GM12878 (cell line): ENCODE data around the gene BLOC1S2. TPM values are rescaled to one million over a fixed set of nuclear protein-coding genes. Genes with fewer than 3 reads are reported as not detected.

ENCODE experiments used
- ATAC-seq: fragments of 200-7000 bp; cut with Tn5 transposase; 3 replicates; pipeline ENCODE4 v1.9.1; 2020; ENCODE audit warnings: mild to moderate bottlenecking, moderate library complexity
- BruUV-seq: library from RNA; stranded (reverse); fragments of 400-500 nt; replicated peaks from 2 replicates; lab custom pipeline; 2021; lab: Mats Ljungman, UMichigan
- CTCF ChIA-PET: fragments of 300-600 bp; sonication (Branson Sonifier 250); formaldehyde crosslinking; extraction: SDS; loops from one replicate; lab custom pipeline; 2021; ENCODE audit warnings: inconsistent platforms; lab: Yijun Ruan, JAX
- POLR2A ChIA-PET: fragments of 350-600 bp; formaldehyde crosslinking; extraction: SDS; loops from one replicate; lab custom pipeline; 2021; ENCODE audit warnings: inconsistent platforms; lab: Charles Lee
- RAD21 ChIA-PET: fragments of 300-600 bp; sonication (Branson Sonifier 250); formaldehyde crosslinking; loops from one replicate; lab custom pipeline; 2023; ENCODE audit warnings: antibody characterized with exemption; ENCODE audit not compliant: unreplicated experiment; lab: Charles Lee
- SMC1A ChIA-PET: fragments of 300-600 bp; sonication (Branson Sonifier 250); formaldehyde crosslinking; loops from one replicate; lab custom pipeline; 2023; ENCODE audit not compliant: unreplicated experiment, uncharacterized antibody; lab: Charles Lee
- DNase-seq: peaks from one replicate; pipeline ENCODE4 v3.0.0-alpha.2; 2011; ENCODE audit warnings: low read depth, low spot score
- FAIRE-seq: peaks from 3 replicates; lab custom pipeline; 2011; peaks lifted over from hg19 to GRCh38; lab: Jason Lieb, UNC
- H2AFZ ChIP-seq: 2 replicates; pipeline ENCODE4 v1.6.0; 2011; ENCODE audit warnings: low read depth, low read length, control low read depth; ENCODE audit not compliant: control insufficient read depth
- H3K27ac ChIP-seq: 2 replicates; pipeline ENCODE4 v1.5.1; 2011; ENCODE audit warnings: control low read depth; ENCODE audit not compliant: control insufficient read depth, insufficient read depth
- H3K27me3 ChIP-seq, 2 experiments: replicated peaks in 1 of 2; 2 replicates each; pipeline versions ENCODE4 v1.6.0 to v1.6.1; 2011; ENCODE audit warnings: low read length in 1 of 2; ENCODE audit not compliant: control insufficient read depth in 2 of 2, insufficient read depth in 2 of 2
- H3K36me3 ChIP-seq, 2 experiments: 2 replicates each; pipeline ENCODE4 v1.5.1; 2011; ENCODE audit warnings: low read length in 1 of 2; ENCODE audit not compliant: control insufficient read depth in 2 of 2, insufficient read depth in 2 of 2
- H3K4me1 ChIP-seq: 2 replicates; pipeline ENCODE4 v1.6.1; 2011; ENCODE audit warnings: mild to moderate bottlenecking, low read length, moderate library complexity, mixed read lengths; ENCODE audit not compliant: control insufficient read depth, insufficient read depth
- H3K4me2 ChIP-seq: 2 replicates; pipeline ENCODE4 v1.6.0; 2011; ENCODE audit warnings: control low read depth; ENCODE audit not compliant: control insufficient read depth, insufficient read depth
- H3K4me3 ChIP-seq: fragments of 200-600 bp; sonication (generic); 2 replicates; pipeline ENCODE4 v1.5.1; 2016
- H3K79me2 ChIP-seq: 2 replicates; pipeline ENCODE4 v1.6.0; 2011; ENCODE audit warnings: low read length; ENCODE audit not compliant: control insufficient read depth, insufficient read depth
- H3K9ac ChIP-seq: 2 replicates; pipeline ENCODE4 v1.8.0; 2011; ENCODE audit warnings: low read length, control low read depth, mixed read lengths; ENCODE audit not compliant: control insufficient read depth, insufficient read depth
- H3K9me3 ChIP-seq: replicated peaks from 3 replicates; pipeline ENCODE4 v1.5.1; 2011; ENCODE audit warnings: mild to moderate bottlenecking, low read length; ENCODE audit not compliant: control insufficient read depth, insufficient read depth
- H4K20me1 ChIP-seq: 2 replicates; pipeline ENCODE4 v1.6.0; 2011; ENCODE audit not compliant: control insufficient read depth, insufficient read depth
- ASH2L ChIP-seq: fragments of 300-600, 200-600 bp; sonication (generic); IDR thresholded peaks from 2 replicates; pipeline ENCODE4 v1.6.1; 2017; ENCODE audit warnings: low read depth, mild to moderate bottlenecking, borderline replicate concordance
- ATF7 ChIP-seq: fragments of 450-650 bp; IDR thresholded peaks from 2 replicates; pipeline ENCODE4 v1.6.1; 2016; ENCODE audit warnings: low read depth, mild to moderate bottlenecking
- CHD4 ChIP-seq: fragments of 200-600 bp; sonication (generic); IDR thresholded peaks from 2 replicates; pipeline ENCODE4 v1.6.1; 2016; ENCODE audit warnings: mild to moderate bottlenecking
- FOS ChIP-seq: IDR thresholded peaks from 3 replicates; pipeline ENCODE4 v1.6.1; 2011; ENCODE audit warnings: borderline replicate concordance; ENCODE audit not compliant: insufficient read length; ENCODE audit errors: extremely low read depth
- FOXK2 ChIP-seq: fragments of 450-650 bp; IDR thresholded peaks from 2 replicates; pipeline ENCODE4 v1.6.1; 2017; ENCODE audit warnings: mild to moderate bottlenecking, moderate library complexity
- GABPA ChIP-seq: IDR thresholded peaks from 2 replicates; pipeline ENCODE4 v1.6.1; 2014; ENCODE audit warnings: antibody characterized with exemption, low read depth, mild to moderate bottlenecking, inconsistent platforms
- HDGF ChIP-seq: fragments of 450-650 bp; IDR thresholded peaks from 2 replicates; pipeline ENCODE4 v1.6.1; 2016; ENCODE audit warnings: antibody characterized with exemption
- KAT2A ChIP-seq: conservative IDR thresholded peaks from 2 replicates; pipeline ENCODE4 v1.6.1; 2011; ENCODE audit warnings: low read depth, low read length; ENCODE audit not compliant: control insufficient read depth
- MTA2 ChIP-seq: fragments of 450-650 bp; IDR thresholded peaks from 2 replicates; pipeline ENCODE4 v1.6.1; 2016; ENCODE audit warnings: low read depth, mild to moderate bottlenecking, moderate library complexity
- MYB ChIP-seq: fragments of 150-350 bp; IDR thresholded peaks from 2 replicates; pipeline ENCODE4 v1.6.1; 2014; ENCODE audit warnings: mild to moderate bottlenecking, low read depth, low read length, borderline replicate concordance
- NR2C2 ChIP-seq: IDR thresholded peaks from 2 replicates; pipeline ENCODE4 v1.6.1; 2011; ENCODE audit warnings: borderline replicate concordance, low read depth; ENCODE audit not compliant: control insufficient read depth, insufficient read length
- NR2F1 ChIP-seq: fragments of 450-650 bp; conservative IDR thresholded peaks from 2 replicates; pipeline ENCODE4 v1.6.1; 2017; ENCODE audit warnings: mild to moderate bottlenecking
- NRF1 ChIP-seq: conservative IDR thresholded peaks from 2 replicates; pipeline ENCODE4 v1.6.1; 2011; ENCODE audit warnings: mild to moderate bottlenecking, low read depth, low read length, improper control_type of control experiment
- PKNOX1 ChIP-seq: fragments of 450-650 bp; IDR thresholded peaks from 2 replicates; pipeline ENCODE4 v1.6.1; 2016; ENCODE audit warnings: mild to moderate bottlenecking
- POU2F2 ChIP-seq: IDR thresholded peaks from 3 replicates; pipeline ENCODE4 v1.6.1; 2011; ENCODE audit warnings: low read depth, mild to moderate bottlenecking, low read length, borderline replicate concordance
- SIN3A ChIP-seq: IDR thresholded peaks from 2 replicates; pipeline ENCODE4 v1.6.1; 2012; ENCODE audit warnings: low read depth, low read length, improper control_type of control experiment
- SREBF2 ChIP-seq: IDR thresholded peaks from 2 replicates; pipeline ENCODE4 v1.6.1; 2012; ENCODE audit warnings: mild to moderate bottlenecking, low read length
- YBX1 ChIP-seq: fragments of 450-650 bp; IDR thresholded peaks from 2 replicates; pipeline ENCODE4 v1.6.1; 2016; ENCODE audit warnings: antibody characterized with exemption
- ZNF217 ChIP-seq: fragments of 450-650 bp; IDR thresholded peaks from 2 replicates; pipeline ENCODE4 v1.6.1; 2017; ENCODE audit warnings: antibody characterized with exemption, mild to moderate bottlenecking
- WGBS: methylation state at CpG from one replicate; pipeline ENCODE4 v1.1.6; 2016; ENCODE audit warnings: low lambda C conversion rate; ENCODE audit not compliant: insufficient replicate concordance, insufficient coverage; ENCODE audit errors: missing lambda C conversion rate; 5-methylcytosine and 5-hydroxymethylcytosine counted together
- in situ Hi-C: fragments of 300-500 bp; cut with MboI; formaldehyde crosslinking; loops from 9 replicates; pipeline ENCODE4 v1.14.3; 2018; ENCODE audit warnings: mixed read lengths
- intact Hi-C: fragments of 100-400 bp; cut with micrococcal nuclease; formaldehyde crosslinking; loops from one replicate; pipeline ENCODE4 v1.14.2; 2022; ENCODE audit not compliant: unreplicated experiment
- polyA plus RNA-seq, 11 experiments: library from polyadenylated mRNA; depleted of rRNA in 4 of 11; unstranded in 6 of 11; stranded (reverse) in 5 of 11; fragments of >200 nt; fragmentation: Nextera tagmentation in 4 of 11; fragmentation: Illumina TruSeq in 1 of 11; extraction: Ambion mirVana in 4 of 11; extraction: Trizol in 1 of 11; gene quantifications; 1 replicate in 1 of 11; 2 replicates in 10 of 11; pipeline versions ENCODE4 v1.2.1 to v1.2.3, GENCODE V29; 2011 to 2016; ENCODE audit warnings: inconsistent platforms in 2 of 11, missing spikeins in 2 of 11, low read depth in 1 of 11
- total RNA-seq, 4 experiments: library from RNA; depleted of rRNA in 3 of 4; stranded (reverse); fragments of >200 nt in 3 of 4; fragmentation: Illumina TruSeq in 1 of 4; extraction: Trizol in 1 of 4; gene quantifications; 2 replicates each; pipeline versions ENCODE4 v1.2.1 to v1.2.3, GENCODE V29; 2013 to 2021

Gene BLOC1S2
- total and polyA plus RNA-seq, 10 of the 15 experiments (the other 5 are each of a cell fraction or from before 2014, with no cell fraction given), result 58.6 to 164 (median 79.5) TPM

GRCh38 chr10:100306861-100307260 lies 20.4 kb upstream of the BLOC1S2 start:
- no peak overlapping the region for H3K27ac ChIP-seq
- ATAC-seq, result no peak
- in situ Hi-C loops, result no loop called here
- no peaks in the 10 kb centered on the region for H3K4me1 ChIP-seq
- no peak overlapping the region for H3K9ac ChIP-seq
- intact Hi-C loops, result no loop called here
- no peak for DNase-seq
- WGBS, result 70% methylated on average over 5 of the region's 5 CpGs
- H3K36me3 ChIP-seq, result no peaks in the 10 kb centered on the region
- TF ChIP-seq MTA2, result no peak
- TF ChIP-seq, all 136 proteins: peak for 0
- RAD21 ChIA-PET, result no interaction called here
- no peak for FAIRE-seq
- BruUV-seq, result no TSS peak
- H3K4me3 ChIP-seq, result no peak overlapping the region
- no peaks in the 10 kb centered on the region for H3K79me2 ChIP-seq
- no peak overlapping the region for H3K4me2 ChIP-seq
- POLR2A ChIA-PET, result no interaction called here
- no peak overlapping the region for H2AFZ ChIP-seq
- H4K20me1 ChIP-seq, result no peaks in the 10 kb centered on the region
- SMC1A ChIA-PET, result interaction anchor here (1.1 kb wide), 1 partner anchor 20 kb away, joined by 4 read pairs; no protein-coding TSS in a partner anchor
- CTCF ChIA-PET, result no interaction called here
- peaks cover 0 to 4% of the 10 kb centered on the region in 2 experiments; a peak in 3 of 4 replicates for H3K27me3 ChIP-seq
- H3K9me3 ChIP-seq, result no peaks in the 10 kb centered on the region

GRCh38 chr10:100304414-100304813 lies 17.9 kb upstream of the BLOC1S2 start:
- no TSS peak for BruUV-seq
- H3K27ac ChIP-seq, result no peak overlapping the region
- 53% methylated on average over 3 of the region's 3 CpGs for WGBS
- POLR2A ChIA-PET, result no interaction called here
- H3K9ac ChIP-seq, result no peak overlapping the region
- intact Hi-C loops (no loop called here), in situ Hi-C loops (no loop called here)
- no peaks in the 10 kb centered on the region for H3K36me3 ChIP-seq
- no peaks in the 10 kb centered on the region; the same call in 2 of the 3 replicates for H3K9me3 ChIP-seq
- no peak overlapping the region for H3K4me2 ChIP-seq
- no peaks in the 10 kb centered on the region for H4K20me1 ChIP-seq
- FAIRE-seq, result no peak
- H3K4me1 ChIP-seq, result no peaks in the 10 kb centered on the region
- CTCF ChIA-PET, result interaction anchor here (0.7 to 3.8 kb wide), 9 partner anchors 23 to 175 kb away, joined by 3 to 33 read pairs (median 4); no protein-coding TSS in a partner anchor
- no peak overlapping the region for H3K4me3 ChIP-seq
- SMC1A ChIA-PET, result interaction anchor here (1.3 to 1.5 kb wide), 3 partner anchors 23 to 129 kb away, joined by 3 to 7 read pairs (median 7); no protein-coding TSS in a partner anchor
- no peak for DNase-seq
- no peaks in the 10 kb centered on the region; a peak in 2 of 4 replicates for H3K27me3 ChIP-seq
- no peaks in the 10 kb centered on the region for H3K79me2 ChIP-seq
- no peak for ATAC-seq
- no peak overlapping the region for H2AFZ ChIP-seq
- RAD21 ChIA-PET, result interaction anchor here (1.1 to 2.1 kb wide), 3 partner anchors 23 to 114 kb away, joined by 4 to 12 read pairs (median 4); no protein-coding TSS in a partner anchor
- no peak for TF ChIP-seq SREBF2
- no peak for TF ChIP-seq YBX1
- no peak for TF ChIP-seq ZNF217
- no peak for TF ChIP-seq FOXK2
- no peak for TF ChIP-seq NRF1
- no peak for TF ChIP-seq ASH2L
- no peak for TF ChIP-seq CHD4
- no peak for TF ChIP-seq PKNOX1
- no peak for TF ChIP-seq GABPA
- TF ChIP-seq NR2F1, result no peak
- TF ChIP-seq NR2C2, result no peak
- TF ChIP-seq MYB, result no peak
- no peak for TF ChIP-seq KAT2A
- no peak for TF ChIP-seq FOS
- TF ChIP-seq HDGF, result no peak
- TF ChIP-seq ATF7, result no peak
- TF ChIP-seq POU2F2, result no peak
- no peak for TF ChIP-seq SIN3A
